Measurements from ENCODE around the gene EPN1. TPM values are rescaled to one million over a fixed set of nuclear protein-coding genes. Genes with fewer than 3 reads are reported as not detected.

Gene EPN1
- total RNA-seq, 2 donors from 2014 or later = 179 to 187 TPM

GRCh38 chr19:55655648-55656040, 19.4 kb upstream of the EPN1 start:
- no peak for TF ChIP-seq CTCF (IDR thresholded peaks at IDR 0.05)
- H3K4me3 ChIP-seq = peak overlapping the region; percentile 63 to 88
- H3K4me1 ChIP-seq = peaks cover 0 to 55% of the 10 kb centered on the region in 2 donors
- no peaks in the 10 kb centered on the region for H3K9me3 ChIP-seq
- DNase-seq (ENCODE audit: low spot score) = no peak
- H3K27me3 ChIP-seq = no peaks in the 10 kb centered on the region
- peaks cover 14% of the 10 kb centered on the region for H3K36me3 ChIP-seq
- H3K27ac ChIP-seq = peak overlapping the region; percentile 97 to 99

- Histone ChIP-seq H3K27me3 (no peaks in the 10 kb centered on the region), H3K9me3 (no peaks in the 10 kb centered on the region), H3K27ac (no peak overlapping the region), H3K36me3 (peaks cover 23% of the 10 kb centered on the region), H3K4me1 (peaks cover 0 to 55% of the 10 kb centered on the region in 2 donors), H3K4me3 (peak overlapping the region; percentile 63 to 88)
- no peak for DNase-seq (ENCODE audit: low spot score)
- TF ChIP-seq CTCF (IDR thresholded peaks at IDR 0.05) = no peak
Observed at GRCh38 chr19:55656552-55656951, 18.5 kb upstream of the EPN1 start.

GRCh38 chr19:55656988-55657747, 17.9 kb upstream of the EPN1 start:
- no peak overlapping the region for H3K27ac ChIP-seq
- peaks cover 0 to 55% of the 10 kb centered on the region in 2 donors for H3K4me1 ChIP-seq
- DNase-seq (ENCODE audit: low spot score) = no peak
- H3K36me3 ChIP-seq = peaks cover 29% of the 10 kb centered on the region
- peak overlapping the region in 1 of 2 donors; percentile 88 for H3K4me3 ChIP-seq
- no peaks in the 10 kb centered on the region for H3K27me3 ChIP-seq
- no peak for TF ChIP-seq CTCF (IDR thresholded peaks at IDR 0.05)
- H3K9me3 ChIP-seq = no peaks in the 10 kb centered on the region

- H3K36me3 ChIP-seq = peaks cover 47% of the 10 kb centered on the region
- no peaks in the 10 kb centered on the region for H3K27me3 ChIP-seq
- no peak for DNase-seq (ENCODE audit: low spot score)
- peaks cover 0 to 48% of the 10 kb centered on the region in 2 donors for H3K4me1 ChIP-seq
- TF ChIP-seq CTCF (IDR thresholded peaks at IDR 0.05) = no peak
- no peak overlapping the region for H3K4me3 ChIP-seq
- no peaks in the 10 kb centered on the region for H3K9me3 ChIP-seq
- H3K27ac ChIP-seq = no peak overlapping the region
Observed at GRCh38 chr19:55658846-55659459, 16.1 kb upstream of the EPN1 start.

- no peak for TF ChIP-seq CTCF (IDR thresholded peaks at IDR 0.05)
- no peak overlapping the region for H3K4me3 ChIP-seq
- no peaks in the 10 kb centered on the region for H3K27me3 ChIP-seq
- H3K9me3 ChIP-seq = no peaks in the 10 kb centered on the region
- H3K27ac ChIP-seq = no peak overlapping the region
- no peak for DNase-seq (ENCODE audit: low spot score)
- H3K4me1 ChIP-seq = peaks cover 0 to 48% of the 10 kb centered on the region in 2 donors
- peaks cover 54% of the 10 kb centered on the region for H3K36me3 ChIP-seq
Observed at GRCh38 chr19:55659822-55660221, 15.2 kb upstream of the EPN1 start.
